Measurements from ENCODE around the gene ACTR6.
"Not testable (repeated sequence)": the region's sequence is repeated elsewhere in the genome, so short reads cannot be mapped to it uniquely, and the experiment has no call there.

Gene ACTR6

DNA sequence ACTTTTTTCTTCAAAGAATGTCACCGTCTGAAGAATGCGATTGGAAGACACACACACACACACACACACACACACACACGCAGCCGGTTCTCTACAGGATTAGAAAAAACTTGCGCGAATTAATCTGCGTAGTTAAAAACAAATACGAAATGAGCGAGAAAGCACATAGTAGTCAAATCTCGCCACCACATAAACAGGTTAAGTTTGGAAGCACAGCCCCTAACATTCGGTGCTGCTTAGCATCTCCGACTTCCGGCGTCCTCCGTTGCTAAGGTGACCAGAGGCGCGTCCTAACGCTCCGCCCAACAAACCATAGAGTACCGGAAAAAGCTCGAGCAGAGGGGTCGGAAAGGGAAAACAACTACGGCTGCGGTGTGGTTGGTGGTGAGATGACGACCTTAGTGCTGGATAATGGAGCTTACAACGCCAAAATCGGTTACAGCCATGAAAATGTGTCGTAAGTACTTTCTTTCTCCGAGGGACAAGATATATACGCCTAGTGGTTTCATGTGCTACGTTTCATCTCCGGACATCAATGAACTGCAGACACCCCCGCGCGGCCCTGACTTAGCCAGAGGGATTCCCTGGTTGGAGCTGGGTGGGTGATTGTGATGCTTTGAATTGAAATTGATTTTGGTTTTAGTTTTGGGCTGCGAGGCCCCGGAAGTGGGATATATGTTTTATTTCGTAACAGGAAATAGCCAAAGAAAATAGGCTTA lies at the start of gene ACTR6:
Gene ACTR6 (plus strand): TSS at position 353 of the 719 bp plus-strand sequence. CDS start 37 bp downstream, at position 390.
- in situ Hi-C loops (cut with HindIII; ENCODE audit: low sequenced_read_pairs) = no loop called here

DNA sequence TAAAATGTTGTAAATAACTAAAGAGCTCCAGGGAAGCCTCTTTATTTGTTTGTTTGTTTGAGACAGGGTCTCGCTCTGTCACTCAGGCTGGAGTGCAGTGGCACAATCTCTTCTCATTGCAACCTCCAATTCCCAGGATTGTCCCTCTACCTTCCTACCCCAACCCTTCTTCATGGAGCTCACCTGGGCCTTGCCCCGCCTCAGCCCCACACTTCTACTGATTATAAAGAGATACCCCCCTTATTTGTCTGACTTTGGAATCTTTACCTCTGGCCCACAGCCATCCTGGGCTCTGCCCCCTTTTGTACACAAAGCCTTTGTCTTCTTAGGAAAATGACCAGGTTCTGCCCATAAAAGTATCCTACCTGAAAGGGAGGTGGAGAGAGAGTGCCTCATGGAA lies 48.8 kb upstream of the ACTR6 start:
- in situ Hi-C loops (cut with HindIII; ENCODE audit: low sequenced_read_pairs) = no loop called here

DNA sequence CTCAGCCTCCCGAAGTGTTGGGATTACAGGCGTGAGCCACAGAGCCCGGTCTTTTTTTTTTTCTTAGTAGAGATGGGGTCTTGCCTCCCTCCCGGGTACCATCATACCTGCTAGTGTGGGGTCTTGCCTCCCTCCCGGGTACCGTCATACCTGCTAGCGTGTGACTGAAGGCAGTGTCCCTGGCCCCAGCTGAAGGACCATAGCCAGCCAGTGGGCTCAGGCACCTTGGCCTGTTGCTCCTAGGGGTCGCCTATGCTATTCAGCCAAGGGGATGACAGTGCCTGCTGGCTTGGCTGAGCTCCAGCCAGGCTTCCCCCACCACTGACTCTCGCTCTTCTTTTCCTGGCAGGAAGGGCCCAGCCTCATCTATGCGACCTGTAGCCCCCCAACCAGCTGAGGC lies 47.5 kb upstream of the ACTR6 start:
- in situ Hi-C loops (cut with HindIII; ENCODE audit: low sequenced_read_pairs) = no loop called here

DNA sequence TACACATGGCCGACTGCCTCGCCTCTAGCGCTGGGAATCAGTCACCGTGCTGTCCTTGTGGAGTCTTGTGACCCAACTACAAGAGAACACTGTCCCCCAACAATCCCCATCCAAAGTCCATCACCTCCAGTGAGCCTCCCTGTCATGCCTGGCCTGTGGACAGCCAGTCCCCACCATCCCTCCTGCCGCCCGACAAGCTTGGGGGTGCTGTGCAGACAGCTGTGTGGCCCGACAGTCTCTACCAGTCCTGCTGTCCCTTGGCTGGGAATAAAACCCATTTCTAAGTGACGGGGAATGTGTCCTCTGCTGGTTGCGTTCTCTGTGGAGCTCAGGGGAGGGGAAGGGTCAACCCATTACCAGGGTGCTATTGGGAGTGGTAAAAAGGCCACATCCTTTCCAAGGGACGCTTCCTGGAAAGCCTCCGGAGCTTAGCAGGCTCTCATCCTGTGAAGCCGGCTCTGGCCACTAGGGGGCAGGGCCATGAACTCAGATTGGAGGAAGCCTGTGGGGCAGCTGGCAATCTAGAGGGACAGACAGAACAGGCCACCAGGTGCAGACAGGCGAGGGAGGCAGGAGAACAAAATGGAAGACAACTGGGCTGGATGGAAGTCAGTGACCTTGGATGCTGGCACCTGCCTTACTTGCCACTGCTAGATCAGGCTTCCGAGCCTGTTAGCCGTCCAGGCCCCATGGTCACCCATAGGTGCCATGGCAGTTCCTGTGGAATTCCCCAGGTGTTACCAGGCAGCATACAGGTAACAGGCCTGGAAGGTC lies 46.0 kb upstream of the ACTR6 start:
- in situ Hi-C loops (cut with HindIII; ENCODE audit: low sequenced_read_pairs) = no loop called here

DNA sequence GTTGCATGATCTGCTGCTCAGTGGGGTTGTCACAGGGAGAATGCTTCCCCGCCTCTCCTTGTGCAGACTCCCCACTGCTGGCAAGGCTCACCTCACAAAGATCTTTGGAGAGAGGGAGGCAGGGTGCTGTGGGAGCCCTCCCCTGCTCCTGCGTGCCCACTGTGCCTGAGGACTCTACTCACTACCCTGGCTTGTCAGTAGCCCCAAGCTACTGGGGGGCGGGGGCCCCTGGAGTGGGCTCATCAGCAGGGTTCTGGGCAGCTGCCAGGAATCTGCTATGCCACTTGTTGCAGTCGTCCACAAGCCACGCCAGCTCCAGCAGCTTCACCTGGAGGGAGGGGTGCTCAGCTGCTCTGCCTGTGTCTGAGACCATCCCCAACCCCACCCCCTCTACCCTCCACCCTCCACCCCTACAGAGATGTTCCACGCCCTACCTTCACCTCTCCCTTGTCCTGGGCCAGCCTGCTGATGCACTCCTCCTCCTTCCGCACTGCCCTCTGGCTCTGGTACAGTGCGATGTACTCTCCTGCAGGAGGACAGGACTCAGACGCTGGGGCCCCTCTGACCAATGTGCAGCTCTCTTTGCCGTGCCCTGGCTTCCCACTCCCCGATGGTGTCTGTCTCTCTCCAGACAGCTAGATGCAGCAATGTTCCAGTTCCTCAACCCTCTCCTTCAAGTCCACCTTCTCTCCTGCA lies 43.7 kb upstream of the ACTR6 start:
- in situ Hi-C loops (cut with HindIII; ENCODE audit: low sequenced_read_pairs) = no loop called here

DNA sequence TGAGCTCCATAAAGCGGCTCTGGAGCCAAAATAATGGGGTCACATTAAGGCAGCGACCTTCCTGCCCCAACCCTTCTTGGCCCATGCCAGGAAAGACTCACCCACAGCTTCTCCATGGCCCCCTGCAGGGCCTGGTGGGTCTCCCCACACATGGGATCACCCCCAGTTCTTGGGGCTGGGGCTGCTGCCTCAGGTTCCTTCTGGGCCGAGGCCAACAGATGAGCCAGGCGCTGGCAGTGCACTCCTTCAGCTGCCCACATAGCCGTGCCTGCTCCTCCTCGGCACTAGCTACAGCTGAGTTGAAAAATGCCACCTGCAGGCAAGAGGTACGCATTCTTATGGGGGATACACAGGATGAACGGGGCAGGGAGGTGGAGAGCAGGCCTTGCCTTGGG lies 43.2 kb upstream of the ACTR6 start:
- in situ Hi-C loops (cut with HindIII; ENCODE audit: low sequenced_read_pairs) = no loop called here

DNA sequence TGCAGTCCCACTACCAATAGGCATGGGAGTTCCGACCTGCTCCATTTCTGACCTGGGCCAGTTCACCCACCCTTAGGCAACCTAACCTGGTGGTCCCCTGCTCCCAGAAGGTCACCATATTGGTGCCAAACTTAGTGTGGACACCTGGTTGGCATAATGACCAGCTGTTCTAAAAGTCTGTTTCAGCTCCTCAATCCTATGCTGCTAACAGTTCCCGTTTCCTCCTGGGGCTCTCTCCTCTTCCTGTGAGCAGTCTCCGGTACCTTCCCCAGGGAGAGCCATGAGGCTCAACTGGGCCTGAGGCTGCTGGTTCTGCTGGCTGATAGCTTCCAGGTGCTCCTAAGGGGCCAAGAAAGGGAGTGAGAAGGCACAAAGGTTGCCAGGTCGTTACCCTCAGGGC lies 42.1 kb upstream of the ACTR6 start:
- in situ Hi-C loops (cut with HindIII; ENCODE audit: low sequenced_read_pairs) = no loop called here

DNA sequence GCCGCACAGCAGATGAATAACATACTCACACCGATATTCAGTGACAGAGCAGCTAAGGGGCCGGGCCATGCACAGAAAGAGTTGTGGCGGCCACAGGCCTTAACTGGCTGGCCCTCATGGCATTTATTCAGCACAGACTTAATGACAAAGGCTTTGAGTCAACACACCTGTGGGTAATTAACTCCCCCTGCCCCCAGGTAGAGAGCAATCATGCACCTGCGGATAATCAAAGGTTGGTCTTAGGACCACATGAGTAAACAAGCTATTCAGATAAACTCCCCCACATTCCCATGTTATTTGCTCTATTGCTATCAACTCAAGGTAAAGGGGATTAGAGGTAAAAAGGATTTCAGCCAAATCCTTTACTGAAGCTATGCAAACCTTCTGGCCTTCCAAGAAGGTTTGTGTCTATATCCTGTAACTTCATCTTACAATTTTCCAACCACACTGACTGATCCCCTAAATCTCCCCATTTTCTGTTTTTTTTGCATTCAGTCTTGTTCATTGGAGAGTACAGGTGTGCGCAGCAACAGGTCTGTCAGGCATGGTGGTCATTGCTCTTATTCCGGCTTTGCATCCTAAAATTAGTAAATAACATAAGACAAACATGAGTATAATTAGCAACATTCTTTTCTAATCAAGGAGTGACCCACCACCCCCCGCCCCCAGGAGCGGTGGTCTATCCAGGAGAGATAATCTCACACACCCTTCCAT lies 41.1 kb upstream of the ACTR6 start:
- in situ Hi-C loops (cut with HindIII; ENCODE audit: low sequenced_read_pairs) = no loop called here

DNA sequence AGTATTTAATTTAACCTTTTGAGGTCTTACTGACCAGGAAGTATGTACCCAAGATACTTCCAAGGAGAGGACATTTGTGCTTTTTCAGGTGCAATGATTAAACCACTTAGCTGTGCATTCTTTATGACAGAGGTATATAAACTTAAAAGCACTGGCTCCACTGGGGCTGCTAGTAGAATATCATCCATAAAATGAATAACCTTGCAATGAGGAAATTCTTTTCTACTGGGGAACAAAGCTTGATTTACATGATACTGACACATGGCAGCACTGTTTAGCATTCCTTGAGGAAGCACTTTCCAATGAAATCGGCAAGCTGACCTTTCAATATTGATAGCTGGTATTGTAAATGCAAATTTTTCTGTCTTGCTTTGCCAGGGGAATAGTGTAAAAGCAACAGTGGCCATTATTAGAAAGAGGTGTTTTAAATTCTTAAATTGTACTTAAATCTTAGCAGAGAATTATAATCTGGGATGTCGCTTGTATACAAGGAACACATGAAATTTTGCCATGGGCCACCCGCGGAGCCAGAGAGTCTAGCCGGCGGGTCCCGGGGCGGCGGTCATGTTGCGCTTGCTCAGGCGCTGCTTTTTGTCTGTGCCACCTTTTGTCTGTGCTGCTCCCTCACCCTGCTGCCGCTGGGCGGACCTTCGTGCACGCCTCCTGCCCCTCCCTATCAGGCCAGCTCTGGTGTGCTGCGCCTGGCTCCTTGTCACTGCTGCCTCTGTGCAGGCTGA lies 37.0 kb upstream of the ACTR6 start:
- in situ Hi-C loops (cut with HindIII; ENCODE audit: low sequenced_read_pairs) = no loop called here

DNA sequence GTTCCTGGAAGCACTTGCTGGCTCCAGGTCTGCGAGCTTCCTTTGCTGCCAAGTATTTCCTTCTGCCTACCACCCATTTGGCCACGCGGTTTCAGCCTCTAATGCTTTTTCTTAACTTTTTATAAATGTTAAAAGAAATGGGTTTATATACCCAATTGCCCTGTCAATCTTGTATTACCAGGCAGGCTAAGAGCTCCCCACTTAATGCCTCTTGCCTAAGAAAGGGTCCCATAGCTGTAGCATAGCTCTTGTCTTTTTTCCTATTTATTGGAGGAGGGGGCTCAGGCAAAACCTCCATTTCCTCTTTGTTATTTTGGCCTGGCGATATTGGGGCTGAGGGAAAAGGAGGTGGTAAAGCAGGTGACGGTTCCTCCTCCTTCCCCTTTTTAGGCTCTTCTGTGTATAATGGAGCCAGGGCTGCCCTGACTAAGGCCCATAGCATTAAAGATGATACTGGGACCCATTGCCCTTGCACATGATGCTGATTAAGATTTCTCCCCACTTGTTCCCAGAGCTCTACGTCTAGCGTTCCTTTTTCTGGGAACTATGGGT lies 36.4 kb upstream of the ACTR6 start:
- in situ Hi-C loops (cut with HindIII; ENCODE audit: low sequenced_read_pairs) = no loop called here

DNA sequence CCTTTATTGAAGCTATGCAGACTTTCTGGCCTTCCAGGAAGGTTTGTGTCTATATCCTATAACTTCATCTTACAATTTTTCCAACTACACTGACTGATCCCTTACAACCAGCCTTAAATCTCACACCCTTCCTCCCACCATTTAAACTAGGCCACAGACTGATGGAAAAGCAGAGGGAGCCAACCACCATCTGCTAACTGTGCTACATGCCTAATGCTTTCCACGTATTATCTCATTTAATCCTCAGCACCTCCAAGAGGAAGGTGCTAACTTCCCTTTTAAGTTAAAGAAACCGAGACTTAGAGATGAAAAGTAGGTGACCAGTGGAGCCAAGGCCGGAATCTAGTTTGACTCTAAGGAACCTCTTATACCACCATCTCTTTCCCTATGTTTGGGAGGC lies 35.3 kb upstream of the ACTR6 start:
- in situ Hi-C loops (cut with HindIII; ENCODE audit: low sequenced_read_pairs) = no loop called here

DNA sequence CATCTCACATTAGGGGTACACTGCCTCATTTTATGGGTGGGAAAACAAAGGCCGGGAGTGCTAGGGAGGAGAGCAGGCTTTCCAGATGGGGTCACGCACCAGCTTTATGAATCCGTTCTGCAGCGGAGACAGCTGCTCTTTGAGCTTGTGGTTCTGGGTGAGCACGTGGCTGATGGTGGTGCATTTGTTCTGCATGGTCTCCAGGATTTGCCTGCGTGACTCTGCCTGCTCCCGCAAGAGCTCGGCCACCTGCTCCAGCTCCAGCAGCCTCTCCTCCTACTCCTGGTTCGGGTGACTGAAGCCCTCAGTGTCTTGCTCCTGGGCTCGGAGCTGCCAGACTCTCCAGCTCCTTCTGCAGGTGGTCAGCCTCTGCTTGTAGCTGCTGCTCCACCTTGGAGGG lies 34.4 kb upstream of the ACTR6 start:
- in situ Hi-C loops (cut with HindIII; ENCODE audit: low sequenced_read_pairs) = no loop called here

DNA sequence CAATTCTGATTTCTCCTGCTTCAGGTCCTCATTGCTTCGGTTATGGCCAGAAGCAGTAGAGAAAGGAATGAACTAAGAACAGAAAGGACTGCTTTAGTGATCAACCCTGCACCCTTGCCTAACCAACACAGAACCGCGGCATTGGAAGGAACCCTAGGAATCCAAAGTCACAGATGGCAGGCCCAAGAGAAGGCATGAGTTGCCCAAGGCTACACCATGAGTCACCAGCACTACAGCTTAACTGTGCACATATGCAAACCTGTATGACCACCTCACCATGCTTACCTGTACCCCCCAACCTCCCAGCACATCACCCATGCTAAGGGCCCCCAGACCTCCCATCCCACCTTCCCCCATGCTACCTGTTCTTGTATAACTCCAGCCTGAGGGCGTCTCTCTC lies 32.1 kb upstream of the ACTR6 start:
- in situ Hi-C loops (cut with HindIII; ENCODE audit: low sequenced_read_pairs) = no loop called here

DNA sequence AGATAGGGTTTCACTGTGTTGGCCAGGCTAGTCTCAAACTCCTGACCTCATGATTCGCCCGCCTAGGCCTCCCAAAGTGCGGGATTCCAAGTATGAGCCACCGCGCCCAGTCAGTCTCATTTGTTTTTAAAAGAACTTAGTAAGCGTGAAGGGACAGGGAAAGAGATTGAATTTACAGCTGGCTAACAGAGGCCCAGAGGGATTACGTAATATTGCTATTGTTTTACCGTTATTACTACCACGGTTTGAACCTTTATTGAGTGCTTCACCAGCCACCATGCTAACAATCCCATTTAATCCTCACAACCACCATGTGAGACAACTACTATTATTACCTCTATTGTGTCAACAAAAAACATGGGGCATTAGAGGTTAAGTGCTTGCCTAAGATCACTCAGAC lies 31.3 kb upstream of the ACTR6 start:
- in situ Hi-C loops (cut with HindIII; ENCODE audit: low sequenced_read_pairs) = no loop called here

DNA sequence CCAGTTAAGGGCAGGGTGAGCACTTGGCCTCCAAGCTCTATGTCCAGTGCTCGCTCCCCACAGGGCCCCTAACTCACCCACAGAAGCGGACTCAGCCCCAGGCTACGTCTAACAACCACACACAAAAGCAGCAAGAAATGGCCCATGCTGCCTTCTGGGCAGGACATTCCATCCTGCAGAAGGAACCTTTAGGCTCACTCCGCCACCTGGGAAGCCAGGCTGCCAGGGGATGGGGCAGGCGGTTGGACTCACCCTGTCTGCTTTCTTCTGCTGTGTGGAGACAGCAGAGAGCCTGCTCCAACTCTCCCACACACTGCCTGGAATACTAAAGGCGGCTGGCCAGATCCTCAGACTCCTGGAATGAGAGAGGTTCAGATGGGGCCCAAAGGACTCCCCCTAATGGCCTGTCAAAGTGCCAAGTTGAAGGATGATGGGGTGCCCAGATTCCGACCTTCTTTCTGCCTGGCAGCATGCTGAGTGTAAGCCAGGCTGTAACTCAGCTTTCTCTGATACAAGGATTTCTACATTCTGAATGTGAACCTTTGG lies 30.2 kb upstream of the ACTR6 start:
- in situ Hi-C loops (cut with HindIII; ENCODE audit: low sequenced_read_pairs) = no loop called here

DNA sequence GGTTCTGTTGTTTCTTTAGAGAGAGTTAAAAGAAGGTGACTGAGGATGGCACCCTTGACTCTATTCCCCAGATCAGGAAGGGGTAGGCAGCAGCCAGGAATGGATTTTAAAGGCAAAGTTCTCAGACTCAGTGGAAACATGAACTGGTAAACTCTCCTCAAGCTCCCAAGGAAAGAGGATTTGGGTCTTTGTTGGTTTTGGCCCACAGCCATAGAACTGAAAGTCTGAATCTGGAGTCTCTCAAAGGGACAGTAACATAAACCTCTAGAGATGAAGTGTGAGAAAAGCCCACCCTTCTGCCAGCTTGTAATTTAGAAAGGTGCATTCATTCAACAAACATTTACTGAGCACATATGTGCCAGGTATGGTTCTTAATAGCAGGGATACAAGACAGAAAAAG lies 29.4 kb upstream of the ACTR6 start:
- in situ Hi-C loops (cut with HindIII; ENCODE audit: low sequenced_read_pairs) = no loop called here

DNA sequence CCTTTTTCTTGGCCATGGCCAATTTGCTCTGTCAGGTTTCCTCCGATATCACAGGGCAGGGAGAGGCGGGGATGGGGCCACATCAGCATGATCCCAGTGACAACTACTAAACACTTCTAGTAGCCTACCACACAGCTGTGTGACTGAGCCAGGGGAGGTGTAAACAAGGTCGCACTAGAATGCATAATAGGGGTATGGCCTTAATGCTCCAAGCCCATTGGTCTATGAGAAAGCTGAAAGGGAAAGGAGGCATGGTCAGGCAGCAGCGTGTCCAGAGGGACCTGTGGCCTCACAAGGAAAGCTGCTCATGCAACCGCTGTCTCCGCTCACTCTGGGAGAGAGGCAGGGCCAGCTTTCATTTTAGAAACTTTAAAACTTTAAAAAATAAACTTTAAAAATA lies 27.5 kb upstream of the ACTR6 start:
- in situ Hi-C loops (cut with HindIII; ENCODE audit: low sequenced_read_pairs) = no loop called here

DNA sequence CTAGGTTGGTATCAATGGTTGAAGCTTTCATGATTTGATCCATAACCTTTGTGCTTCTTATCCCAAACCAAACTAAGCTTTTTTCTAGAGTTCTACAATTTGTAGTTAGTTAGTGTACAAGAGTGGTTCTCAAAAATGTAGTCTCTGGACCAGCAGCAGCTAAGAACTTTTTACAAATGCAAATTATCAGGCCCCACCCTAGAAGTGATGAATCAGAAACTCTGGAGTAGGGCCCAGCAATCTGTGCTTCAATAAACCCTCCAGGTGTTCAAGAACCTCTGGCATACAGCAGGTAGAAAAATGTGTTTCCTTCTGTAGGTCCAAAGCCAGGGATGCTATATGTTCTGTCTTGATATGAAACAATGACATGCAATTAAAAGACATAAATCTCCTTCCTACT lies 26.1 kb upstream of the ACTR6 start:
- in situ Hi-C loops (cut with HindIII; ENCODE audit: low sequenced_read_pairs) = no loop called here

DNA sequence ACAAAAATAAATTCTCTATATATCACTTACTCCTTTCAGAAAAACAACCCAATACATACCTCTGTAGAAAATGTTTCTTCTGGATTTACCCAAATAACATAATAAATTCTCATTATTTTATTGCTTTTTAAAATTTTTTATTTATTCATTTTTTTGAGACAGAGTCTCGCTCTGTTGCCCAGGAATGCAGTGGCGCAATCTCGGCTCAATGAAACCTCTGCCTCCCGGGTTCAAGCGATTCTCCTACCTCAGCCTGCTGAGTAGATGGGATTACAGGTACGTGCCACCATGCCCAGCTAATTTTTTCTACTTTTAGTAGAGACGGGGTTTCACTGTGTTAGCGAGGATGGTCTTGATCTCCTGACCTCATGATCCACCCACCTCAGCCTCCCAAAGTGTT lies 24.1 kb upstream of the ACTR6 start:
- in situ Hi-C loops (cut with HindIII; ENCODE audit: low sequenced_read_pairs) = not testable (repeated sequence)

DNA sequence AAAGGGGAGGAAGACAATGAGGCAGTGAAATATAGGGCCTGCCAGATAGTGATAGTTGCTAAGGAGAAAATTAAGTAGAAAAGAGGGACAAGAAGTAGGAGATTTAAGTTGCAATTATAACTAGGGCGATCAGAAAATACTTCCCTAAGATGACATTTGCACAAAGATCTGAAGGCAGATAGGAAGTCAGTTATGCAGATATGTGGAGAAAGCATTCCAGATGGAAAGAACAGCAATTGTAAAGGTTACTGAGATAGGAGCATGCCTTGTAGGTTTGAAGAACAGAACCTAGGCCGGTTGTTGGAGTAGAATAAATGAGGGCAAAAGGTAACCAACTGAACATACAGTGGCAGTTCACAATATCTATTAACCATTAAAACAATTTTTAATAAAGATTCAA lies 21.4 kb upstream of the ACTR6 start:
- in situ Hi-C loops (cut with HindIII; ENCODE audit: low sequenced_read_pairs) = no loop called here

Data from DLD1 (cell line).